NOMO-1 treated with DMSO at 0.1 percent for 48 hours (cell line): ENCODE data around the gene DRAXIN.
A peak's percentile ranks its signal among the peaks of the same experiment; 100 is the strongest.

ENCODE experiments used
- DNase-seq: peaks from one replicate; lab custom pipeline; 2025; ENCODE audit not compliant: unreplicated experiment; lab: John Stamatoyannopoulos, UW

The DRAXIN gene

DNA sequence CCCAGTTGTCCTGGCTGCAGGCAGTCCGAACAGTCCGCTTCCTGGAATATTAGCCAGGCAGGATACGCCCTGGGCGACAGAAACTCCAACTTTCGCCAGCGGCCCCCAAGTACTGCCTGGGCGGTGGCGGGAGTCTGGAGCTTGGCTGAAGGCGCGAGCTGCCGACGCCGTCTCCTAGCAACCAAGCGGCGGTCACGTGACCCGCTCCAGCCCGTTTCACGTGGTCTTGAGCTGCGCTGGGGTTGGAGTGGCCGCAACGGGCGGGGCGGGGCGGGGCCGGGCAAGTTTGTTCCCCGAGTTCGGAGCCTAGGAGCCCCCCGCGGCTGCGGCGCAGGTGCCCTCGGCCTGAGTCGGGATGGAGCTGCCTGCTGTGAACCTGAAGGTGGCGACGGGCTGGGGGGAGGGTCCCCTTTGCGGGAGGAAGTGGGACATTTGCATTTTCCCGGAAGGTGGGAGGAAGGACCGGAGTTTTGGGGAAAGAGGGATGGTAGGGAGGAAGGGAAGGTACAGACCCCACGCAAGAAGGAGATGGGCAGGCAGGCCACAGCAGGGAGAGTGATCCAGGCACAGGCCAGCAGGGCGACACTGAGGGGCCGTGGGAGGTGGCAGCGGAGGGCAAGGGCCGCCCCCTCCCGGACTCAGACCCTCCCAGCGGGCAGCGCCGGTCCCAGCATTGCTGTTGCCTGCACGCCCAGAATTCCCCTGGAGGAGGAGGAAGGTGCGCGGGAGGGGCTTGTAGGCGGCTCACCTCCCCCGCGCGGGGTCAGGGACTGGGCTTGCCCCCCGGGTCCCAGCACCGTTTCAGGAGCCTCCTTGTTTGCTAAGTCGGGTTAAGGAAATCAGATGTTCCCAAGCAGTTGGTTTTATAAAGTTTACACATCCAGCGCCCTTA lies 44.6 kb downstream of the DRAXIN start, which contains the start of gene AGTRAP:
TSS of gene AGTRAP (plus strand) at position 283 of the 892 bp plus-strand sequence. CDS start at position 356, 73 bp downstream.
- peak; percentile 87 for DNase-seq

DNA sequence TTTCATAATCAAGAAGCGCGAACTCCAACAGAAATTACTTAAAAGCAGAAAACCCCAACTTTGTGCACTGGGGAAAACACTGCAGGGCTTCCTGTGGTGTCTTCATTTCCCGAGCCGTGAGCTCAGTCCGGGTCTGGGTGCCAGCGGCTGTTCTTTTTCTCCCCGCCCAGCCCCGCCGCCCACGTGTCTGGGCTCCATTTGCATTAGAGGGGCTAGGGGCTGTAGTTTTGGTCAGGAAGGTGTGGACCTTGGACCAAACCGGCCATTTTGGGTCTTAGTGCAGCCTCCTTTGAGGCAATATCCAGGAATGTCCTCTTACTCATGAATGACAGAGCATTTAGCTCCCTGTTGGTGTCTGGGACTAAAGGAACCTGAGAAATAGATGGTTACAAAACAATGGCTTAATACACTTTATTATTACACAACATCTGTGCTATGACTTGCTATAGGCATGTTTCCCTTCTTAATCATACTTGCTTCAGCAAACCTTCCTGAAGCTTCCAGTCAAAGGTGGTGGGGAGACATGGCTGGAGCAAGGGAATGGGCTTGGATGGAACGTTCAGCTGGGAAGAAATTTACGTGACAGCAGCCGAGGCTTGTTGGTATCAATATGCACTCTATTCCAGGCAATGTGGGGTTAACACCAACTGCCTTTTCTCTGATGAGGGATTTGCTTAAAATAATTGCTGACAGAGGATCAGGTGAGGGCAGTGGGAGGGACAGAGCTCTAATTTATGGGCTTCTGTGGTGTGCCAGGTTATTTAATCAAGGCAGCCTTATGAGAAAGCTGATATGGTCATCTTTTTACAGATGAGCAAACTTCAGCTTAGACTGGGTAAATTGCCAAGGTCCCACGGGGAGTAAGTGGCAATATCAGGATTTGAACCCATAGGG lies 45.5 kb downstream of the DRAXIN start:
- peak; percentile 88 for DNase-seq

DNA sequence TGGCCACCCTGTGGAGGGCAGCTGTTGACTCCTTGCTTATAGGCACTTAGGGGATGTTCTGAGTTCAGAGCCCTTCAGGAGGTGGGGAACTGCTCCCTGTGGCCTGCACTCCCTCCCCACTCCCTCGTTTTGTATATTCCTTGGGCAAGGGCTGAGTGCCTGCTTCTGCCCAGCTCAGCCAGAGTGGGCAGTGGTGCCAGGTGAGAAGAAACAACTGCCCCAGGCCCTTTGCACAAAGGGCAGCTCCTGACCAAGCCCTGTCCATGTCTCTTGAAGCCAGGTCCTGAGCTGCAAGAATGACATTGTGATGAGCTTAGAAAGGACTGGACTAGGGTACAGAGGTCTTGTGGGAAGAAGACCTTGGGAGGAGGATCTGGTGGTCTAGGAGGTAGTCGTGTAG lies 46.6 kb downstream of the DRAXIN start:
- DNase-seq = no peak

DNA sequence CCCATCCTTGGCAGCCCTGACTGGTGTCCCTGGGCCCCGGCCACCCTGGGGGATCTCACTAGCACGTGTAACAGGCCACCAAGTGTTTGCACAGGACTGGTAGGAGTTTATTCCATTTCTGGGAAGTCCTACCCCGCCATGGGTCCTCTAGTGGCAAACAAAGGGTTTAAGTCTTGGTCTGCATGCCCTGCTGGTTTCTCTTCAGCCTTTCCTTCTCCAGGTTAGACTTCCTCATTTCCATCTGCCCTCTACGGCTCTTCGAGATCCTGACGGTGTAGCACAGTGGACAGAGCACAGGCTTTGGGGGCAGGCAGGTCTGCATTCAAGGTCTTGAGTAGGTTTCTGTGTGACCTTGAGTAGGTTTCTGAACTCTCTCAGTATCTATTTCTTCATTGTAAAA lies 47.3 kb downstream of the DRAXIN start:
- peak; percentile 45 for DNase-seq

DNA sequence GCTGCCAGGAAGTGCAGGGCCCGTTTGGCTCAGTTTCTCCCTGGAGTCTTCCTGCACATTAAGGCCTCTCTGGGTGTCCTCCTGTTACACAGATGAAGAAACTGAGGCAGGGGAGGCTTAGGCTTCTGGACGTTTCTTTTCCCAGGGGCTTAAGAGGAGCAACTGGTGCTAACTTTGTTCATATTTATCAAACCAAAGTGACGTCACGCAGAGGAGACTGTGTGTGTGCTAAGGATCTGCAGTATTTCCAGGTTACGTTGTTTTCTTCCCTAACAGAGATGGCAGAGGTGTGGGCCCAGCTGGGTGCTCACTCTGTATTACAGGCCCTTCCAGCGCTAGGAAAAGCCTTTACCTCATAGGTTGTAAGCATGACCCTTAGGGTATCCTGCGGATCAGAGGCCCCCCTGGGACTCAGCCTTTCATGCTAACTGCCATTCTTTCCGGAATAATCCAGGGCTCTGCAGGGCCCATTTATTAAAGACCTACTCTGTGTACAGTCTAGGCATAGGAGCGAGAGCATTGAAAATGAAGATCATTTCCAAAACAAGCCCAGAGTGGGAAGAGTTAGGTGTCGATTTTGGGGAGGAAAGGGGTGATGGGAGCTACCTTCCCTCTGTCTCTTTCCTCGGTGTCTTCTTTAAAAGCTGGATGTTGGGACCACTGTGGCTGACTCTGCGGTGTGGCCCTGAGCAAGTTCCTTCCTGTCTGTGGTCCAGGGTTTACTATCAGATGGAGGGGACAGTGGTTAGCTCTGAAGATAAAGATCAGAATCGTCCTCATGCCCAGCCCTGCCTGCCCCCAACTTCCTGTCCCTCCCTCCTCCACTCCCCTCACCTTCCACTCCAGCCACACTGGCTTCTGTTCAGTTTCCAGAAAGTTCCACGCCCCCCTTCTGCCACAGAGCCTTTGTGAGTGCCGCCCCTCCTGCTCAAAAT lies 49.0 kb downstream of the DRAXIN start:
- DNase-seq = peak; percentile 76

DNA sequence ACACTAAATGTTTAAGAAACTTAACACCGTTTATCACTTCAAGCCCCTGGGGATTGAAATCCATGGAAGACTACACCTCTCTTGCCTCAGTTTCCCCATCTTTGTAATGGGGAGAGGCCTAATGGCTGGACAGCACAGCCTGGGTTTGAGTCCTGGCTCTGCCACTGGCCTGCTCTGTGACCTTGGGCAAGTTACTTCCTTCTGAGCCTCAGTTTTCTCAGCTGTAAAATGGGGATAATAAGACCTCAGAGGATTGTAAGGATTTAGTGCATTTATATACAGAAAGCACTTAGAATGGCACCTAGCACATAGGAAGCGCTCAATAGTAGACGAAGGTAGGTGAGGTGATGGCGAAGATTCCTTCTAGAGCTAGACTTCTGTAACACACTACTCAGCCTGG lies 50.0 kb downstream of the DRAXIN start:
- no peak for DNase-seq

DNA sequence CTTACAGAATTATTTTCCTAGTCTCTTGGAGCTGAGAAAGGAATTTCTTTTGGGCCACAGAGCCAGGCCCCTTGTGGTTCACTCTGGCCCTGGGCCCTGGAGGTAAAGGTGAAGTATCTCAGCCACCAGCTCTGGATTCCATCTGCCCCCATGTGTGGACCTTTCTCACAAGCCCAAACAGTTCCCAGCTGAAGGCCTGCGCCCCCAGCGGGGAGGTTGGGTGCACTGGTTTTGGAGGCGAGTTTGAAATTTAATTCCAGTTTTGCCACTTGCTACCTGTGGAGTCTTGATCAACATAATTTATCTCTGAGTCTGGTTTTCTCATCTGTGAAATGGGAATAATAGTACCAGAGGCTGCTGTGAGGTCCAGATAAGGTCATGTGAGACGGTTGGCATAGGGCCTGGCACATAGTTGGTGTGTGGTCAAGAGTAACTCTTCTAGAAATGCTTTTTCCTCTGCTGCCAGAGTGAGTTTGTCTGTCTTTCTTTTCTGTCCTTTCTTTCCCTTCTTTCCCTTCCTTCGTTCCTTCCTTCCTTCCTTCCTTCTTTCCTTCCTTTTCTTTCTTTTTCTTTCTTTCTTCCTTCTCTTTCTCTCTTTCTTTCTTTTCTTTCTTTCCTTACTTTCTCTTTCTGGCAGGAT lies 50.5 kb downstream of the DRAXIN start:
- DNase-seq = no peak

DNA sequence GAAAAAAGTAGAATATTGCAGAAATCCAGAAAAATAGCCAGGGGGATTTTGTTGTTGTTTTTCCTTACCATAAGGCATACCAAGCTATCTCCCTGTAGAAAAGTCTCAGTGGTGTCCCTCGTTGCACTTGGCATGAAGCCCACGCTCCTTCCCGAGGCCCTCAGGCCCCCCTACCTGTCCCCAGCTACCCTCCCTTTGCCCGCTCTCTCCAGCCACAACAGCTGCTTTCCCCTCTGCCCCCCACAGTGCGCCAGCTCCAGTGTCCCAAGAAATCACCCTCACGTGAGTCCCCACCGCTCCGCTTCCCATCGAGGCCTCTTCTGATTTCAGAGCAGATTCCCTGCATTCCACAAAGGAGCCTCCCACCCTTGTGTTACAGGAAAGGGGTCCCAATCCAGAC lies 52.8 kb downstream of the DRAXIN start:
- no peak for DNase-seq

DNA sequence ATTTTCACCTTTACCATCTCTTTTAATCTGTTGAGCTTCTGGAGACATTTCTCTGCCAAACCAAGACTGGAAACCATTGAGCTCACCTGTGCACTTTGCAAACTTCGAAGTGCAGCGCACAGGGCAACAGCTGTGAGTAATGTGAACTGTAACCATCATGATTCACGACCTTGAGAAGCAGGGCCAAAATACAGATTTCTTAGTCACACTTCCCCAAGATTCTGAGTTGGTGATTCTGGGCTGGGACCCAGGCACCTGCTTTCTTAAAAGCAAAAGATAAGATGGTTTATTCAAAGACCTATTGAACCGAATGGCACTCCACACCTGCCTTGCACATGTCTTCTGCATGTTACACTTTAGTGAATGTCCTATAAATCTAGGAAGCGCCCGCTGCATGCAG lies 54.6 kb downstream of the DRAXIN start:
- DNase-seq = no peak

DNA sequence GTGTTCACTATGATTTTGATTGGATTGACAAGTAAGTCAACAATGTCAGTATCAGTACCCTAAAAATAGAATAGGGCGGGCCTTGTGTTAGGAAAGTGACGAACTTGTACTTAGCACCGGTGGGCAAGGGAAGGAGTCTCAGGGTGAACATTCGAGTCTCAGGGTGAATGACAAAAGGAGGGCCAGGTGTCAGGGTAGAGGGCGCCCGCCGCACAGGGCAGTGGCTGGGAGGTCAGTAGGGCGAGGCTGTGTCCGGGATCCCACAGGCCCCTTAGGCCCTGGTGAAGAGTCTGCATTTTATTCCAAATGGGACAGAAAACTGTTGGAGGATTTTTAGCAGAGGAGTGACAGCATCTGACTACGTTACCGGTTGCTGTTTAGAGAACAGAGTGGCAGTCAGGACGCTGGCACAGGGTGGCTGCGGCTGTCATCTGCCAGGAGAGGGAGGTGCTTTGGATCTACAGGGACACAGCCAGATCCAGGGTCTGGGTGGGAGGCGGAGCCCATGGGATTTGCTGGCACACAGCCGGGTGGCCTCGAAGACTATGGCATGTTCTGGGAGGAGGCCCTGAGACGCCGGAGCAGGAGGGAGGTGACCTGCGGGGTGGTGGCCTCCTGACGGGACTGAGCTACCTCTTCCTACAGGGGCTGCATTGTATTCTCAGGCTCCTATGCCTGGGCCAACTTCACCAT lies 55.4 kb downstream of the DRAXIN start:
- DNase-seq = no peak

DNA sequence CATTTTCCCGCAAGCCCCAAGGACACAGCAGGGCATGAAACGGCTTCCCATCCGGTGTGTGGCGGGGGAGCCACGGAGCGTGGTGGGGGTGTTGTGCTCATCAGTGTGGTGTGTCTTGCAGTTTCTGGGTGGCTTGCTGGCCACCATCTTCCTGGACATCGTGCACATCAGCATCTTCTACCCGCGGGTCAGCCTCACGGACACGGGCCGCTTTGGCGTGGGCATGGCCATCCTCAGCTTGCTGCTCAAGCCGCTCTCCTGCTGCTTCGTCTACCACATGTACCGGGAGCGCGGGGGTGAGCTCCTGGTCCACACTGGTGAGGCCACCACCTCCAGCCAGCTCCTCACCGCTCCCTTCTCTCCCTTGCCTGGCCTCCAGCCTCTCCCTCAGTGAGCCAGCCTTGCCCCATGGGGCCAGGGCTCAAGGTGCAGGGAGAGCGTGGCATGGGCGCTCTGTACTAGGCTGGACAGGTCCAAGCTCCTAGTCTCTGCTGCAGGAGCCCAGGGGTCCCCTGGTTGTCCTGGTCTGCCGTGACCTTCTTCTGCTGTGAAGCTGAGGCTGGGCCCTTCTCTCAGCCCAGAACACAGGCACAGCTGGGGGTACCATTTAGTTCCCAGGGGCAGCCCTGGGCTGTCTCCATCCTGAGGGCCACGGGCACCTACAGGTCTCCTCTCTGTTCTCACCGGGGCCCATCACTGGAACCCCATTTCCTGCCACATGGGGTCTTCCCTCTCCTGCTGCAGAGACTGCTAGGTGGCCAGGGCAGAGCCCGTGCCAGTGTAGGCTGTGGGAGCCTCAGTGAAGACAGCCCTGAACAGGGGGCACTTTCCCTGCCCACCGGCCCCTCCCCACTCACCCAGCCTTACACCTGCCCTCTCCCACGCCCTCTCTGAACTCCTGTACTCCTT lies 57.0 kb downstream of the DRAXIN start:
- DNase-seq = no peak

DNA sequence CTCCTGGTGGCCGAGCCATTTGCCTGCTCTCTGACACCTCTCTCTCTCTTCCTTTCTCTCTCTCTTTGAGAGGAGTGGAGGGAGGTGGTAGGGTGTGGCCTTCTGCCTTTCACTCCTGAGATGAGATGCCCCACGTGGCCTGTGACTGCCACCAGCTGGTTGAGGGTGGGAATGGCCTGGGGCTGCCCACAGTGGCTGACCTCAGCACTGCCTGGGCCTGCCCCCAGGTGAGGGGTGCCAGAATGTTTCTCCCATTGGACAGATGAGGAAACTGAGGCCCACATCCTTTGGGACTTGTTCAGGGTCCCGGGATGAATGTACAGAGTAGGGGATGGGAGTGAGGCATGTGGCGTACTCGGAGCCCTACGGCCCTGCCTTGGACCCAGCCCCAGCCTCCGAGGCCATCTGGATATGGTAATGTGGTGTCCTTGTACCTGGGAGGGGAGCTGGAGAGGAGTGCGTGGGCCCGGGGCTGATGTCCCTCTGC lies 57.7 kb downstream of the DRAXIN start:
- peak; percentile 53 for DNase-seq

DNA sequence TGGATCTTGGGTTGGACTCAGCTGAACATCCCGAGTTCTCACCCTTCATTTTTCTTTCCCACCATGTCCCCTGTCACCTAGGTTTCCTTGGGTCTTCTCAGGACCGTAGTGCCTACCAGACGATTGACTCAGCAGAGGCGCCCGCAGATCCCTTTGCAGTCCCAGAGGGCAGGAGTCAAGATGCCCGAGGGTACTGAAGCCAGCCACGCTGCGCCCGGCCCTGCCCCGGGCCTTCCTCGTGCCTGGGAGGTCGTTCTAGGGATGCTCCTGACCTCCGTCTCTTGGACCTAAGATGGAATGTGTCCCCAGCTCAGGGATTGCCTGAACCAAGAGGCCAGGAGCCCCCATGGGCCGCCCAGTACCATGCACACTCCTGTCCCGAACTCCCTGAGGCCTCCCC lies 58.5 kb downstream of the DRAXIN start:
- no peak for DNase-seq

DNA sequence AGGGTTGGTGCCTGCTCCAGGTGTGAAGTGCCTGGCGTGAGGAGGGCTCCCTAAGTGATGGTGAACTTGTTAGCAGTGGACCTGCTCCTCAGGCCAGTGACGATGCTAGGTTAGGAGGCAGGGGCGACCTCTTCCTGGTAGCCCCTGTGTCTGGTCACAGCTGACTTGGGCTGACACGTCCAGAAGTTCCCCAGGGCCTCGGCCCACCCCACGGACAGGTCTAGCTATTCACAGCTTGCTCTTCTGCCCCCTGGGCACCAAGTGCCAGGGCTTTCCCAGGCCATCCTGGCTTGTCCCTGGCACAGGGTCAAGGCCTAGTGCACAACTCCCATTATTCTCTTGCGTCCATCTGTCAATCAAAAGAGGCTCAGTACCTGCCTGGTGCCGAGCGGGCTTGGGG lies 59.6 kb downstream of the DRAXIN start:
- no peak for DNase-seq

DNA sequence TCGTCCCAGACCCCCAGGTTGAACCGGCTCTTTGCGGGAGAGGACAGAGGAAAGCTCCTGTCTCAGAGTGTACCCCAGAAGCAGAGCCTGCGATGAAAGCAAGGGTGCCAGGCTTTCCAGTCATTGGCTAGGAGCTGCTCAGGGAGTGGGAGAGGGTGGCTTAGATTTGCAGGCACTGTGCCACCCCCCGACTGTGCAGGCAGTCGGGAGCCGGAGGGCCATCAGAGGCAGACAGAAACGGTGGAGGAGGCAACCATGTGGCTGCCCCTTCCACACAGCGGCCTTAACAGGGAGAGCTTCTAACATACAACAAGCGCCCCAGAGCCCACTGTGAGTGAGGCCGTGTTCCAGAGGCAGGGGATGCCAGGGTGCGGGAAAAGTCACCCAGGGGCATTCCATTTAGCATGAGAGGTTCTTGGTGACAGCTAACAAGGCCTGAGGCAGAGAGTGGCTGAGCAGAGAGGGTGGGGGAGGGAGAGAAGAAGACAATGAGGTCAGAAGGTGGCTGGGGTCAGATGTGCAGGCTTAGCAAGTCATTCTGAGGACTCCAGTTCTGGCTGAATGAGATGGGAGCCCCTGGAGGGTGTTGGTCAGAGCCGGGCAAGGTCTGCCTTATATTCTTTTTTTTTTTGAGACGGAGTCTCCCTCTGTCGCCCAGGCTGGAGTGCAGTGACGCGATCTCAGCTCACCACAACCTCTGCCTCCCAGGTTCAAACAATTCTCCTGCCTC lies 61.0 kb downstream of the DRAXIN start:
- DNase-seq = no peak

DNA sequence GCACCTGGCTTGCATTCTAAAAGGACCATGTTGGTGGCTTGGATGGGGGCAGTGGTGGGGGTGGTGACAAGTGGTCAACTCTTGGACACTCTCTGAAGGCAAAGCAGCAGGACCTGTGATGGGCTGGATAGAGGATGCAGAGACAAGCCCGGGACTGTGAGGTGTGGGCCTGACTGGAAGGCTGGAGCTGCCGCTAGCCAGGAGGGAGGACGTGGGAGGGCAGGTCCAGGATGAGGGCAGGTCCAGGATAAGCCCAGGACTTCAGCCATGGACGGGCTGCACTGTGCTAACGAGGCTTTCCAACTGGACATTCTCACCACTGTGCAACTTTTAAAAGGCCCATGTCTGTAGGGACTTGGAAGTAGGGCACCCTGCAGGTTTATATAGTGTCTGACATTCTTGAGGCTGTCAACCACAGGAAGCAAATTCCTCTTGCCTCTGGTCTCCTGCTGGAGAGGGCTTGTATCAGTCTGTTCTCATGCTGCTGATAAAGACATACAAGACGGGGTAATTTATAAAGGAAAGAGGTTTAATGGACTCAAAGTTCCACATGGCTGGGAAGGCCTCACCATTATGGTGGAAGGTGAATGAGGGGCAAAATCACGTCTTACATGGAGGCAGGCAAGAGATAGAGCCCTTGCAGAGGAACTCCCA lies 62.2 kb downstream of the DRAXIN start:
- no peak for DNase-seq

DNA sequence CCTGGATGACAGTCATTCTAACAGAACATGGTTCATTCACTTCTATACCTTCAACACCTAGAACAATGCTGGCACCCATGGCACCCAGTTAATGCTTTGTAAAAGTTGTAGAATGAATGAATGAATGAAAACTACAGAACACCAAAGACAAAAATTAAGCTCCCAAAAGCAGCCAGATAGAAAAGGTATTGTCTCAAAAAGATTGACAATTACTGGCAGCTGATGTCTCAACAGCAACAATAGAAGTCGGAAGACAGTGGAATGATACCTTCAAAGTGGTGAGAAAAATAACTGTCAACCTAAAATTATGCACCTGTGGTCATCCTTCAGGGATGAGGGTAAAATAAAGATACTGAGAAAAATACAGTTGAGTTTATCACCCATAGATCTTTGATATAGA lies 65.5 kb downstream of the DRAXIN start:
- DNase-seq = no peak
